Measurements from ENCODE around the gene WFIKKN2.
"Not testable (repeated sequence)": the region's sequence is repeated elsewhere in the genome, so short reads cannot be mapped to it uniquely, and the experiment has no call there.

WFIKKN2 gene

GRCh38 chr17:50835301-50836234, at the start of gene WFIKKN2:
Gene WFIKKN2, plus strand, starts transcription at chr17:50835586. Its CDS starts 352 bp downstream, at chr17:50835938.
- Histone ChIP-seq H3K4me3 (no peak within 1 kb of the TSS), H3K27ac (no peak within 1 kb of the TSS)

GRCh38 chr17:50785946-50786570, 49.3 kb upstream of the WFIKKN2 start:
- H3K27ac ChIP-seq: peak overlapping the region in 16 of 21 experiments; percentile 0 to 84 (median 58)
- no peak overlapping the region for H3K4me3 ChIP-seq

- peak overlapping the region in 12 of 21 experiments; percentile 7 to 84 (median 62) for H3K27ac ChIP-seq
Observed at GRCh38 chr17:50787106-50787505, 48.3 kb upstream of the WFIKKN2 start.

GRCh38 chr17:50790618-50791017, 44.8 kb upstream of the WFIKKN2 start:
- Histone ChIP-seq H3K4me3 (no peak overlapping the region), H3K27ac (no peak overlapping the region)

More at GRCh38 chr17:50787106-50787505, 48.3 kb upstream of the WFIKKN2 start:
- H3K4me3 ChIP-seq: no peak overlapping the region

GRCh38 chr17:50792132-50792531, 43.3 kb upstream of the WFIKKN2 start:
- Histone ChIP-seq H3K4me3 (no peak overlapping the region), H3K27ac (no peak overlapping the region)

- H3K27ac ChIP-seq: no peak overlapping the region
- no peak overlapping the region for H3K4me3 ChIP-seq
Observed at GRCh38 chr17:50793007-50793406, 42.4 kb upstream of the WFIKKN2 start.

- no peak overlapping the region for H3K27ac ChIP-seq
- no peak overlapping the region for H3K4me3 ChIP-seq
Observed at GRCh38 chr17:50794361-50794760, 41.0 kb upstream of the WFIKKN2 start.

- H3K27ac ChIP-seq: peak overlapping the region in 7 of 21 experiments; percentile 6 to 74 (median 51)
Observed at GRCh38 chr17:50797135-50797810, 38.1 kb upstream of the WFIKKN2 start.

GRCh38 chr17:50798424-50799288, 36.7 kb upstream of the WFIKKN2 start:
- Histone ChIP-seq H3K27ac (peak overlapping the region in 20 of 21 experiments; percentile 14 to 85 (median 72)), H3K4me3 (no peak overlapping the region)

More at GRCh38 chr17:50797135-50797810, 38.1 kb upstream of the WFIKKN2 start:
- H3K4me3 ChIP-seq: no peak overlapping the region

GRCh38 chr17:50799582-50799981, 35.8 kb upstream of the WFIKKN2 start:
- Histone ChIP-seq H3K4me3 (no peak overlapping the region), H3K27ac (peak overlapping the region in 16 of 21 experiments; percentile 12 to 85 (median 66))

GRCh38 chr17:50800196-50800700, 35.1 kb upstream of the WFIKKN2 start:
- H3K4me3 ChIP-seq: no peak overlapping the region
- peak overlapping the region in 10 of 21 experiments; percentile 42 to 85 (median 74) for H3K27ac ChIP-seq

- peak overlapping the region in 6 of 21 experiments; percentile 8 to 77 (median 24) for H3K27ac ChIP-seq
- H3K4me3 ChIP-seq: no peak overlapping the region
Observed at GRCh38 chr17:50802609-50803571, 32.5 kb upstream of the WFIKKN2 start.

- Histone ChIP-seq H3K27ac (peak overlapping the region in 4 of 21 experiments; percentile 3 to 77 (median 28)), H3K4me3 (no peak overlapping the region)
Observed at GRCh38 chr17:50803676-50804075, 31.7 kb upstream of the WFIKKN2 start.

- not testable (repeated sequence) for H3K27ac ChIP-seq, H3K4me3 ChIP-seq
Observed at GRCh38 chr17:50804749-50805475, 30.5 kb upstream of the WFIKKN2 start.

- Histone ChIP-seq H3K4me3 (no peak overlapping the region), H3K27ac (no peak overlapping the region)
Observed at GRCh38 chr17:50805486-50805885, 29.9 kb upstream of the WFIKKN2 start.

- H3K27ac ChIP-seq: no peak overlapping the region
Observed at GRCh38 chr17:50806141-50806643, 29.2 kb upstream of the WFIKKN2 start.

GRCh38 chr17:50807009-50807408, 28.4 kb upstream of the WFIKKN2 start:
- no peak overlapping the region for H3K27ac ChIP-seq
- no peak overlapping the region for H3K4me3 ChIP-seq

More at GRCh38 chr17:50806141-50806643, 29.2 kb upstream of the WFIKKN2 start:
- no peak overlapping the region for H3K4me3 ChIP-seq
